H1 (cell line): ENCODE data around the gene SLC6A2.

Experiments used
- CHD1 ChIP-seq: IDR thresholded peaks from 2 replicates; pipeline ENCODE4 v1.6.1; 2012; ENCODE audit warnings: low read depth, low read length, improper control_type of control experiment
- POLR2A ChIP-seq, 2 experiments: IDR thresholded peaks; 1 replicate in 1 of 2; 2 replicates in 1 of 2; pipeline ENCODE4 v1.6.1; 2011; ENCODE audit warnings: low read depth in 2 of 2, low read length in 2 of 2, mild to moderate bottlenecking in 2 of 2; ENCODE audit errors: control extremely low read depth in 1 of 2
- RFX5 ChIP-seq: IDR thresholded peaks from 2 replicates; pipeline ENCODE4 v1.6.1; 2011; ENCODE audit warnings: low read depth, low read length, improper control_type of control experiment, borderline replicate concordance
- RNF2 ChIP-seq: fragments of 200-900, 300-1000 bp; sonication (generic); IDR thresholded peaks from 2 replicates; pipeline ENCODE4 v1.7.1; 2016; ENCODE audit warnings: borderline replicate concordance, low read depth, mild to moderate bottlenecking, antibody characterized with exemption, low read length; ENCODE audit not compliant: poor library complexity, severe bottlenecking; ENCODE audit errors: missing control alignments
- YY1 ChIP-seq: IDR thresholded peaks from 2 replicates; pipeline ENCODE4 v1.6.1; 2011; ENCODE audit warnings: low read depth, mild to moderate bottlenecking, low read length
- TF ChIP-seq, protein P1 (sequence below), 3 experiments: IDR thresholded peaks; 1 replicate in 2 of 3; 2 replicates in 1 of 3; pipeline versions ENCODE4 v1.5.1 to v1.6.1; 2011; ENCODE audit warnings: low read length in 3 of 3, mild to moderate bottlenecking in 3 of 3, inconsistent platforms in 2 of 3, low read depth in 1 of 3, moderate library complexity in 1 of 3; ENCODE audit not compliant: insufficient read depth in 1 of 3; ENCODE audit errors: control extremely low read depth in 1 of 3
- TF ChIP-seq, protein P2 (sequence below): IDR thresholded peaks from 2 replicates; pipeline ENCODE4 v1.6.1; 2012; ENCODE audit warnings: inconsistent platforms

DNA sequence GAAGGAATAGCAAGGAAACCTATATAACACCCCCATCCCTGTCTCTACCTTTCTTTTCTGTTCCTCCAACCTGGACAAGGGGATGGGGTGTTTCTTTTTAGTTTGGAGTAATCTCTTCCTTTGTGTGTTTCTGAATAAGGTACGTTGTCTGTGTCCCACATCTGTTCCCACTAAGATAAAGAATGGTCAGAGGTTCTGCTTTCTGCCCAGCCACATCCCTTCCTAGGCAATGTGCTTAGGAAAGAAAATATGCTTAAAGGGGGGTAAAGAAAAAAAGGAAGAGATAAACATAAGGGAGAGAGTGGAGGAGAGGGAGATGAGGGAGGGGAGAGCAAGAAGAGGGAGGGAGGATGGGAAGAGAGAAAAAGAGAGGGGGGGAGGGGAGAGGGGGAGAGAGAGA lies 35.1 kb downstream of the SLC6A2 start:
- TF ChIP-seq RFX5 (no peak), RNF2 (no peak), CHD1 (no peak), POLR2A (IDR thresholded peaks at IDR 0.05; ENCODE audit: control extremely low read depth in 1 of 2, low read depth in 2 of 2, low read length in 2 of 2) (no peak), YY1 (no peak)
- TF ChIP-seq, protein P1, sequence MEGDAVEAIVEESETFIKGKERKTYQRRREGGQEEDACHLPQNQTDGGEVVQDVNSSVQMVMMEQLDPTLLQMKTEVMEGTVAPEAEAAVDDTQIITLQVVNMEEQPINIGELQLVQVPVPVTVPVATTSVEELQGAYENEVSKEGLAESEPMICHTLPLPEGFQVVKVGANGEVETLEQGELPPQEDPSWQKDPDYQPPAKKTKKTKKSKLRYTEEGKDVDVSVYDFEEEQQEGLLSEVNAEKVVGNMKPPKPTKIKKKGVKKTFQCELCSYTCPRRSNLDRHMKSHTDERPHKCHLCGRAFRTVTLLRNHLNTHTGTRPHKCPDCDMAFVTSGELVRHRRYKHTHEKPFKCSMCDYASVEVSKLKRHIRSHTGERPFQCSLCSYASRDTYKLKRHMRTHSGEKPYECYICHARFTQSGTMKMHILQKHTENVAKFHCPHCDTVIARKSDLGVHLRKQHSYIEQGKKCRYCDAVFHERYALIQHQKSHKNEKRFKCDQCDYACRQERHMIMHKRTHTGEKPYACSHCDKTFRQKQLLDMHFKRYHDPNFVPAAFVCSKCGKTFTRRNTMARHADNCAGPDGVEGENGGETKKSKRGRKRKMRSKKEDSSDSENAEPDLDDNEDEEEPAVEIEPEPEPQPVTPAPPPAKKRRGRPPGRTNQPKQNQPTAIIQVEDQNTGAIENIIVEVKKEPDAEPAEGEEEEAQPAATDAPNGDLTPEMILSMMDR (IDR thresholded peaks at IDR 0.05; ENCODE audit: control extremely low read depth in 1 of 3, insufficient read depth in 1 of 3, low read depth in 1 of 3, low read length in 3 of 3), result no peak
- TF ChIP-seq, protein P2, sequence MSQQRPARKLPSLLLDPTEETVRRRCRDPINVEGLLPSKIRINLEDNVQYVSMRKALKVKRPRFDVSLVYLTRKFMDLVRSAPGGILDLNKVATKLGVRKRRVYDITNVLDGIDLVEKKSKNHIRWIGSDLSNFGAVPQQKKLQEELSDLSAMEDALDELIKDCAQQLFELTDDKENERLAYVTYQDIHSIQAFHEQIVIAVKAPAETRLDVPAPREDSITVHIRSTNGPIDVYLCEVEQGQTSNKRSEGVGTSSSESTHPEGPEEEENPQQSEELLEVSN, result no peak
